ENCODE data around the gene MFAP4.

DNA sequence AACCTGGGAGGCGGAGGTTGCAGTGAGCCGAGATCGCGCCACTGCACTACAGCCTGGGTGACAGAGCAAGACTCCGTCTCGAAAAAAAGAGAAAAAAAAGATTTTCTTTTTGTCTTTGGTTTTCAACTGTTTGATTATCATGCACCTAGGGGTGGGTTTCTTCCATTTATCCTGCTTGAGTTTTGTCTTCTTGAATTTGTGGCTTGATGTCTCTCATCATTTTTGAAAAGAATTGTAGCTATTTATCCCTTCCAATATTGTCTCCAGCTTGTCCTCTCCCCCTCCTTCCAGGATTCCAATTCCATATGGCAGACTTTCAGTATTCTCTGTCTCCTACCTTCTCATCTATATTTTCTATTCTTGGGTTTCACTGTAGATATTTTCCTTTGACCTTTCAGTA is 32.2 kb downstream of the MFAP4 start:
- TF ChIP-seq, protein P1, sequence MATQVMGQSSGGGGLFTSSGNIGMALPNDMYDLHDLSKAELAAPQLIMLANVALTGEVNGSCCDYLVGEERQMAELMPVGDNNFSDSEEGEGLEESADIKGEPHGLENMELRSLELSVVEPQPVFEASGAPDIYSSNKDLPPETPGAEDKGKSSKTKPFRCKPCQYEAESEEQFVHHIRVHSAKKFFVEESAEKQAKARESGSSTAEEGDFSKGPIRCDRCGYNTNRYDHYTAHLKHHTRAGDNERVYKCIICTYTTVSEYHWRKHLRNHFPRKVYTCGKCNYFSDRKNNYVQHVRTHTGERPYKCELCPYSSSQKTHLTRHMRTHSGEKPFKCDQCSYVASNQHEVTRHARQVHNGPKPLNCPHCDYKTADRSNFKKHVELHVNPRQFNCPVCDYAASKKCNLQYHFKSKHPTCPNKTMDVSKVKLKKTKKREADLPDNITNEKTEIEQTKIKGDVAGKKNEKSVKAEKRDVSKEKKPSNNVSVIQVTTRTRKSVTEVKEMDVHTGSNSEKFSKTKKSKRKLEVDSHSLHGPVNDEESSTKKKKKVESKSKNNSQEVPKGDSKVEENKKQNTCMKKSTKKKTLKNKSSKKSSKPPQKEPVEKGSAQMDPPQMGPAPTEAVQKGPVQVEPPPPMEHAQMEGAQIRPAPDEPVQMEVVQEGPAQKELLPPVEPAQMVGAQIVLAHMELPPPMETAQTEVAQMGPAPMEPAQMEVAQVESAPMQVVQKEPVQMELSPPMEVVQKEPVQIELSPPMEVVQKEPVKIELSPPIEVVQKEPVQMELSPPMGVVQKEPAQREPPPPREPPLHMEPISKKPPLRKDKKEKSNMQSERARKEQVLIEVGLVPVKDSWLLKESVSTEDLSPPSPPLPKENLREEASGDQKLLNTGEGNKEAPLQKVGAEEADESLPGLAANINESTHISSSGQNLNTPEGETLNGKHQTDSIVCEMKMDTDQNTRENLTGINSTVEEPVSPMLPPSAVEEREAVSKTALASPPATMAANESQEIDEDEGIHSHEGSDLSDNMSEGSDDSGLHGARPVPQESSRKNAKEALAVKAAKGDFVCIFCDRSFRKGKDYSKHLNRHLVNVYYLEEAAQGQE (IDR thresholded peaks at IDR 0.05; ENCODE audit: borderline replicate concordance) = no peak
- TF ChIP-seq EP300 (conservative IDR thresholded peaks at IDR 0.05; ENCODE audit: poor library complexity, severe bottlenecking) (no peak), TAF1 (IDR thresholded peaks at IDR 0.05; ENCODE audit: low read depth) (no peak), POLR2AphosphoS5 (IDR thresholded peaks at IDR 0.05) (no peak), EZH2 (IDR thresholded peaks at IDR 0.05; ENCODE audit: borderline replicate concordance, insufficient read depth, low read length, poor library complexity, severe bottlenecking) (no peak), MXI1 (conservative IDR thresholded peaks at IDR 0.05; ENCODE audit: poor library complexity, severe bottlenecking) (no peak), RAD21 (conservative IDR thresholded peaks at IDR 0.05) (no peak)
- TF ChIP-seq, protein P2, sequence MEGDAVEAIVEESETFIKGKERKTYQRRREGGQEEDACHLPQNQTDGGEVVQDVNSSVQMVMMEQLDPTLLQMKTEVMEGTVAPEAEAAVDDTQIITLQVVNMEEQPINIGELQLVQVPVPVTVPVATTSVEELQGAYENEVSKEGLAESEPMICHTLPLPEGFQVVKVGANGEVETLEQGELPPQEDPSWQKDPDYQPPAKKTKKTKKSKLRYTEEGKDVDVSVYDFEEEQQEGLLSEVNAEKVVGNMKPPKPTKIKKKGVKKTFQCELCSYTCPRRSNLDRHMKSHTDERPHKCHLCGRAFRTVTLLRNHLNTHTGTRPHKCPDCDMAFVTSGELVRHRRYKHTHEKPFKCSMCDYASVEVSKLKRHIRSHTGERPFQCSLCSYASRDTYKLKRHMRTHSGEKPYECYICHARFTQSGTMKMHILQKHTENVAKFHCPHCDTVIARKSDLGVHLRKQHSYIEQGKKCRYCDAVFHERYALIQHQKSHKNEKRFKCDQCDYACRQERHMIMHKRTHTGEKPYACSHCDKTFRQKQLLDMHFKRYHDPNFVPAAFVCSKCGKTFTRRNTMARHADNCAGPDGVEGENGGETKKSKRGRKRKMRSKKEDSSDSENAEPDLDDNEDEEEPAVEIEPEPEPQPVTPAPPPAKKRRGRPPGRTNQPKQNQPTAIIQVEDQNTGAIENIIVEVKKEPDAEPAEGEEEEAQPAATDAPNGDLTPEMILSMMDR (IDR thresholded peaks at IDR 0.05; ENCODE audit: poor library complexity, severe bottlenecking) = no peak

Data from neural cell (in vitro differentiated cells).